GM21825 (cell line): Measurements from ENCODE around the gene GNAZ.
A peak's percentile ranks its signal among the peaks of the same experiment; 100 is the strongest.

Experiments
- ATAC-seq: cut with Tn5 transposase; IDR thresholded peaks from one replicate; pipeline ENCODE4 v1.9.1; 2021; ENCODE audit warnings: mild to moderate bottlenecking, moderate library complexity; ENCODE audit not compliant: unreplicated experiment

The GNAZ gene

GRCh38 chr22:23063539-23064380 lies 6.6 kb upstream of the GNAZ start:
- ATAC-seq, result no peak

- ATAC-seq, result no peak
These were observed 5.8 kb upstream of the GNAZ start for GRCh38 chr22:23064381-23065068.

GRCh38 chr22:23065069-23065451 lies 5.3 kb upstream of the GNAZ start:
- ATAC-seq, result no peak

- no peak for ATAC-seq
These were observed 4.7 kb upstream of the GNAZ start for GRCh38 chr22:23065495-23066122.

GRCh38 chr22:23066200-23067022 lies 3.9 kb upstream of the GNAZ start:
- no peak for ATAC-seq

- ATAC-seq, result no peak
These were observed 3.2 kb upstream of the GNAZ start for GRCh38 chr22:23067023-23067650.

DNA sequence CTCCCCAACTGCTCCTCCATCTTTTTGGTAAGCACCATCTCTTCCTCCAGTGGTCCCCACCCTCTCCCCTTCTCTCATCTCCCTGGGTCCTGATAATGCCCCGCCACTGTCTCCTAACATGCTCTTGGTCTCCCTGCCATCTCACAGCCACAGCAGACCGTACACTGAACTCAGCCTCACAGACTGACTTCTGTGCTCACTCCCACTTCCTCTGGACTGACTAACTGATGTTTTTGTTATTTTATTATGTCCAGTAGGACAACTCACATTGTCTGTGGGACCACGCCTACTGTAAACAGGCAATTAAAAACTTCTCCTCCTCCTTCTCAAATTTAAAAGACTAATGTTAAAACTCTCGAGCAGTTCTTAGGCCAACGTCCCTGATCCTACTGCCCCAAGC lies 2.6 kb upstream of the GNAZ start:
- ATAC-seq, result no peak

- no peak for ATAC-seq
These were observed 2.1 kb upstream of the GNAZ start for GRCh38 chr22:23068096-23068831.

DNA sequence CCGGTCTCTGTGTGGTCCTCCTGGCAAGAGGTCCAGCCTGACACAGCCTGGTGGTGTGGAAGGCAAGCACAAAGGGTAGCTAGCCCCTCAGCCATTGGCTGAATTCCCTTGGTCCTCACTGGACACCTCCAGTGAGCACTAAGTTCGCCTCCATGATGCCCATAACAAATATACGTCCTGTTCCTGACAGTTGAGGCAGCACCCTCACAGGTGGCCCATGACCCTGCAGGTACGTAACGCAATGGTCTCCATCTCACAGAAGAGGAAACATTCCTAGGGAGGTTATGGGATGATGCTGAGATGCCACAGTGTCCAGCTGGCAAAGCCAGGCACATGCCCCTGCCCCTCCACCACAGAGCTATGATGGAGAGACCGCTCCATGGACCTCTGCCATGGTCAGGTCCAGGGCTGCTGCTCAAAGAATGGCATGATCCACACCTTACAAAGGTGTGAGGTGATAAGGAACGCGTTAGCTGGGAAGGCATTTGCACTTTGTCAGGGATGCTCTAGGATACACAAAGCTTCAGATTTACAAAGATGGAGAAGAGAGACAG lies 1.4 kb upstream of the GNAZ start:
- no peak for ATAC-seq

DNA sequence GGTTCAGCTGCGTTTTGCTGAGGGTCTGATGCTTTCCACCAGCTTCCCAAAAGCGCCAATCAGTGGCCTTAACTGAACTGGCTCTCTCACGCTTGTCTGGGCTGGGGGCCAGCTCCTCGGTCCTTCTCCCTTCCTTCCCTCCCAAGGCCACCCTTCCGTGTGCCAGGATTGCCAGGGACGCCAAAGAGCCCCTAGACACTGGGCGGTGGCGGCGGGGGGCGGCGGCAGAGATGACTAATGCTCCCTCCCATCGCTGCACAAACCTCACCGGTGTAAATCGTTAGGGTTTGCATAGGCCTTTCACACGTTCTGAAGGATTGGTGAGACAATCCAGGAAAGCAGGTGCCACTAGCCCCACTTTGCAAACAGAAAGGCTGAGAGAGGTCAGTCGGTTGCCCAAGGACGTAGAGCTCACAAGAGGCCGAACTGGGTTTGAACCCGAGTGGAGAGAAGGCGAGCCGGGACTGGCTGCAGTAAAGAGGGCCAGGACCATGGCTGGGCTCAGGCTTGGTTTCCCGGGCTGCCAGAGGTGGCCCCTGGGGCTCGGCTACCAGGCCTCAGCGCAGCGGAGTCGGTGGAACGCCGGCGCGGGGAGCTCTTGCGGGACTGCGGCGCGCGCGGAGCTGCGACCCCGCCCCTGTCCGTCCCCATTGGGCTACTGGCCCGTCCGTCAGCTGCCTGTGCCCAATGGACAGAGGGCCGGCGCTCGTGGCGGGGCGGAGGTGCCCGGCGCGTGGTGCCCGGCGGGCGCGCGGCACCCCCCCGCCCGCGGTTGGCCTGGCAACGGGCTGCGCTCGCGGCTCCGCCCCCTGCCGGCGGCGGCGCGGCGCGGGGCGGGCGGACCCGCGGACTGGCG lies 589 bp upstream of the GNAZ start:
- ATAC-seq, result peak; percentile 59

DNA sequence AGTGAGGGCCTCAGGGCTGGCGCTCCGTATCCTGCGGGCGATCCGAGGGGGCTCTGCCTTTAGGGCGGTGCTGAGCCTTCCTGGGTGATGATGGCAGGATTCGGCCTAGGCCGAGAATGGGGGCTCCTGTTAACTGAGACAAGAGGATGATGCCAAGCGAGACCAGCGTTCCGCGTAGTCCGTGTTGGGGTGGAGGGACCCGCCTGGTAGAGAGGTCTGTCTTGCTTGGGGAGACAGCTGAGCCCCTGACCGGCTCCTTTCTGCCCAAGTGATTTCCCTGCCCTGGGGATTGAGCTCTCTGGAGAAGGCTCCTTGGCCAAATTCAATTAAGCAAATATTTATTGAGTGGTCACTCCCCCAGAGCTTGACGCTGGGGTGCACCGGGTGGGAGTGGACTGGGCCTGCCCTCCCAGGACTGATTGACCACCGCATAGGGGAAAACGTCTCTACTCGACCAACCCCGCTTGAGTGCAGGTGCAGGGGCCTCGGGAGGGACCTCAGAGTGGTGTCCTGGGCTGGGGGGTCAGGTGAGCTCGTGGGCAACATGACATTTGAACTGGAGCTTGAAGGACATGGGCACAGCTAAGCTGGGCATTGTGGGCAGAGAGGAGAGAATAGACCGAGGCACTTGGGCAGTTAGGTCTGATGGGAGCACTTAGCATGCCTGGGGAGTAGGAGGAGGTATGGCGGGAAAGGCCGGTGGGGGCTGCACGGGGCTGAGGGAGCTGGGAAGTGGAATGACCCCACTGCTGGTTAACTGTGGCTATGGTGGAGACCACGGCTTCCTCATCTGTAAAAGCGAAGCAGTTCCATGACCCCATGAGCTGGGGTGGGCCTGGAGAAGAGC lies 1.1 kb downstream of the GNAZ start:
- no peak for ATAC-seq

GRCh38 chr22:23072077-23072910 lies 2.0 kb downstream of the GNAZ start:
- ATAC-seq, result no peak

DNA sequence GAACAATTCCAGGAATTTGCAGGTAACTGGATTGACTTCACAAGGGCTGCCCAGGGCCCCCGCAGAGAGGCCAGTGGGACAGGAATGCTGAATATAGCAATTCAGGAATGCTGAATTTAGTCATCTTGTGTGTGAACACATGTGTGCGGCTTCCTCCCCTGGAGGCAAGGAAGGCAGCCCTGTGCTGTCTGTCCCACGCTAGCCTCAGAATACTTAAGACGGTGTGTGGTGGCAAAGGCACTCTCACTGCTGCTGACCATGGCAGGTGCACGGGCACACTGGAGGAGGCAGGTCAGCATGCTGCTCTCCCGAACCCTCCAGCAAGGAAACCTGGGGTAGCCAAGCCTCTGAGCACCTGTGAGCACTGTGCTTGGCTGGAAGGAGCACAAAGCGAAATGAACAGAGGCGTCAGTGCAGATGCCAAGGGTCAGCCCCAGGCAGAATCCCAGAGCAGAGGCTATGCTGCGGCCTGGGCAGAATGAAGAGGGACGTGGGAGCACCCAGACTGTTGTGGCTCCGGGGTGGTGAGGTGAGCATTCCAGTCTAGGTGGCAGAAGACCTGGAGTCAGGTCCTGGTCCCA lies 2.7 kb downstream of the GNAZ start:
- no peak for ATAC-seq

DNA sequence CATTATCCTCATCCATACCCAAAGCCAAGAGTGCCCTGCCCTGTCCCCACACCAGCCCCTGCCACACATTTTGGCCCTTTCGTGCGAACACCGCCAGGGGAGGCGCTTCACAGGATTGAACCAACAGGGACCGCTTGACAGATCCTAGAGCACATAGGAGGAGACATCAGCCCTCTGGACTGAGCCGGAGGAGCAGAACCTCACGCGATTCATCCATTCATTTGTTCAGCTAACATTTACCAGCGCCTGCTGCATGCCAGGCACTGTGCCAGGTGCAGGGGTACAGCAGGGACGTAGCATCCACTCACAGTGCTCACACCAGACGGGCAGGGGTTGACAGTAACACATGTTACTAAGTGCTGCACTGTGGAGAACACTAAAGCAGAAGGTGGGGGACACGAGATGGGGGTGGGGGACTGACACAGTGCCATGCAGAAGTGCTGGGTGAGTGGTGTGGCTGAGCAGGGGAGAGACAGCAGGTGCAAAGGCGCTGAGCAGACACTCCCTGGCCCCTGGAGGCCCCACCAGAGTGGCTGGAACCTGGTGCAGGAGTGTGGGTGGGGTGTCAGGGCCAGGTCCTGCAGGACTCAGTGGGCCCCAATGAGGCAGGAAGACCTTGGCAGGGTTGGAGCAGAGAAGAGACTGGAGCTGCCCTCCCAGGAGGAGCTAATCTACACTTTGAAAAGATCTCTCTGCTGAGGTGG lies 3.4 kb downstream of the GNAZ start:
- no peak for ATAC-seq

DNA sequence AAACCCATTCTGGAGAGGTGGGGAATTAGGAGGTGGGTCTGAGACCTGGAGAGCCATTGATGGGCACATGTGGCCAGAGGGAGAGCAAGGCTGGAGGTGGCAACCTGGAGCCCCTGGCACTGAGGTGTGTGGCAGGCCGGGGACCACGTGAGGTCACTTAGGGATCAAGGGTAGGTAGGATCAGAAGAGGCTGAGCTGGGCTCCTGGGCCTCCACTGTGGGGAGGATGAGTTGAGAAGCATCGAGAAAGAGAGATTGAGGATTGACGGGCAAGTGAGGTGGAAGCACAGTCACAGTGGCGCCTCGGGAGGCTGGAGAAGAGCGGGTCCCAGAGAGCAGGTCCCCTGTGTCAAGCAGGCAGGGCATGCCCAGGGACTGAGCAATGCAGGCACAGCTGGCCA lies 4.1 kb downstream of the GNAZ start:
- no peak for ATAC-seq

GRCh38 chr22:23075050-23075449 lies 4.7 kb downstream of the GNAZ start:
- no peak for ATAC-seq
